PC-9 (cell line): ENCODE measurements around the gene HPD. TPM values are rescaled to one million over a fixed set of nuclear protein-coding genes. Genes with fewer than 3 reads are reported as not detected.

Experiments
- BruUV-seq: library from RNA; stranded (reverse); fragments of 400-500 nt; replicated peaks from 2 replicates; lab custom pipeline; 2021; lab: Mats Ljungman, UMichigan
- CTCF ChIA-PET: fragments of 300-600 bp; sonication (Branson Sonifier 250); formaldehyde crosslinking; loops from one replicate; lab custom pipeline; 2022; ENCODE audit warnings: antibody characterized with exemption; lab: Charles Lee
- POLR2A ChIA-PET: fragments of 300-600 bp; sonication (Branson Sonifier 250); formaldehyde crosslinking; loops from one replicate; lab custom pipeline; 2022; ENCODE audit warnings: antibody characterized with exemption; ENCODE audit not compliant: unreplicated experiment; lab: Charles Lee
- DNase-seq, 2 experiments: peaks; one replicate each; pipeline versions ENCODE4 v3.0.0 to v3.0.0-alpha.2; 2015 to 2022; ENCODE audit warnings: mixed read lengths in 1 of 2
- H2AFZ ChIP-seq: fragments of 200-600 bp; sonication (generic); 2 replicates; pipeline ENCODE4 v1.8.1; 2017; ENCODE audit warnings: antibody characterized with exemption
- H3F3A ChIP-seq: fragments of 200-600 bp; sonication (generic); 2 replicates; pipeline ENCODE4 v1.8.1; 2017; ENCODE audit warnings: antibody characterized with exemption, mild to moderate bottlenecking, low read depth; ENCODE audit not compliant: insufficient read depth
- H3K27ac ChIP-seq: fragments of 200-600 bp; sonication (generic); 2 replicates; pipeline ENCODE4 v1.6.1; 2016; ENCODE audit warnings: mixed run types
- H3K27me3 ChIP-seq: fragments of 200-600 bp; sonication (generic); 2 replicates; pipeline ENCODE4 v1.6.1; 2016; ENCODE audit warnings: low read depth, mixed run types; ENCODE audit not compliant: insufficient read depth
- H3K36me3 ChIP-seq: fragments of 200-600 bp; sonication (generic); 2 replicates; pipeline ENCODE4 v1.6.1; 2016; ENCODE audit warnings: low read depth, mixed run types
- H3K4me1 ChIP-seq: fragments of 200-600 bp; sonication (generic); replicated peaks from 2 replicates; pipeline ENCODE4 v1.6.1; 2016; ENCODE audit warnings: mixed run types; ENCODE audit not compliant: insufficient read depth
- H3K4me2 ChIP-seq: fragments of 200-600 bp; sonication (generic); 2 replicates; pipeline ENCODE4 v1.6.1; 2017; ENCODE audit warnings: mixed run types
- H3K4me3 ChIP-seq: fragments of 200-600 bp; sonication (generic); 2 replicates; pipeline ENCODE4 v1.6.1; 2016; ENCODE audit warnings: mixed run types
- H3K79me2 ChIP-seq: fragments of 200-600 bp; sonication (generic); 2 replicates; pipeline ENCODE4 v1.6.1; 2017; ENCODE audit warnings: low read depth, mixed run types
- H3K9me2 ChIP-seq: fragments of 200-600 bp; sonication (generic); 2 replicates; pipeline ENCODE4 v1.8.1; 2017; ENCODE audit warnings: mild to moderate bottlenecking; ENCODE audit not compliant: insufficient read depth
- H3K9me3 ChIP-seq: fragments of 200-600 bp; sonication (generic); 2 replicates; pipeline ENCODE4 v1.8.1; 2016; ENCODE audit warnings: low read depth; ENCODE audit not compliant: insufficient read depth
- H4K20me1 ChIP-seq: fragments of 200-600 bp; sonication (generic); 2 replicates; pipeline ENCODE4 v1.8.1; 2017; ENCODE audit not compliant: insufficient read depth
- EZH2 ChIP-seq: fragments of 200-600 bp; sonication (generic); IDR thresholded peaks from 2 replicates; pipeline ENCODE4 v1.8.0; 2017; ENCODE audit warnings: antibody characterized with exemption, low read depth
- intact Hi-C: fragments of 100-400 bp; cut with micrococcal nuclease; formaldehyde crosslinking; loops from one replicate; pipeline ENCODE4 v1.10.0; 2022; ENCODE audit not compliant: unreplicated experiment
- total RNA-seq: library from RNA; stranded (reverse); gene quantifications from 2 replicates; pipeline ENCODE4 v1.2.3, GENCODE V29; 2021
- TF ChIP-seq, protein P1 (sequence below): fragments of 200-600 bp; sonication (generic); conservative IDR thresholded peaks from 2 replicates; pipeline ENCODE4 v1.6.1; 2017; ENCODE audit warnings: mixed run types, antibody characterized with exemption, mild to moderate bottlenecking, moderate library complexity

Gene HPD
- total RNA-seq, 1 experiment from 2014 or later: 0.92 TPM

DNA sequence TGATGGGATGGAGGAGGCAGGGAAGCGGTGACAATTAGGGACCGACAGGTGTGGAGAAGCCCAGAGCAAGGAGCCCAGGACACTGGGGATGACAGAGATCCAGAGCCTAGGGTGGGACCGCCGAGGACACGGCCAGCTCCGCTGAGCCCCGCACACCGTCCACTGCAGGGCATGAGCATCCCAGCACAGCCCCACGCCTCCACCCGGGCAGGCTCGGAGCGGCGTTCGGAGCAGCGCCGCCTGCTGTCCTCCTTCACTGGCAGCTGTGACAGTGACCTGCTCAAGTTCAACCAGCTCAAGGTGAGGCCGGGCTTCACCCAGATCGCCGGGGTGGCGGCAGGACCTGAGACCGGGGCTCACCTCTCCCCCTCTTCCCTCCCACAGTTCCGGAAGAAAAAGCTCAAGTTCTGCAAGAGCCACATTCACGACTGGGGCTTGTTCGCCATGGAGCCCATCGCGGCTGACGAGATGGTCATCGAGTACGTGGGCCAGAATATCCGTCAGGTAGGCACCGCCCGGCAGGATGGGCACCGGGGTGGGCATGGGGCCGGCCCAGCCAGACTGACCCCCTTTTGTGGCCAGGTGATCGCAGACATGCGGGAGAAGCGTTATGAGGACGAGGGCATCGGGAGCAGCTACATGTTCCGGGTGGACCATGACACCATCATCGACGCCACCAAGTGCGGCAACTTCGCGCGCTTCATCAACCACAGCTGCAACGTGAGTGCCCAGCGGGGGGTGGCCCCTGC lies 31.1 kb downstream of the HPD start:
- Histone ChIP-seq H2AFZ (no peak overlapping the region), H3F3A (0 out of 2 replicates have a peak, but pooled peaks cover 8% of the 10 kb centered on the region), H3K79me2 (no peaks in the 10 kb centered on the region), H3K4me3 (no peak overlapping the region), H3K9me2 (no peaks in the 10 kb centered on the region), H4K20me1 (no peaks in the 10 kb centered on the region), H3K27me3 (no peaks in the 10 kb centered on the region), H3K4me1 (no peaks in the 10 kb centered on the region), H3K4me2 (no peak overlapping the region), H3K27ac (no peak overlapping the region), H3K9me3 (no peaks in the 10 kb centered on the region), H3K36me3 (no peaks in the 10 kb centered on the region)
- no TSS peak for BruUV-seq
- TF ChIP-seq, protein P1, sequence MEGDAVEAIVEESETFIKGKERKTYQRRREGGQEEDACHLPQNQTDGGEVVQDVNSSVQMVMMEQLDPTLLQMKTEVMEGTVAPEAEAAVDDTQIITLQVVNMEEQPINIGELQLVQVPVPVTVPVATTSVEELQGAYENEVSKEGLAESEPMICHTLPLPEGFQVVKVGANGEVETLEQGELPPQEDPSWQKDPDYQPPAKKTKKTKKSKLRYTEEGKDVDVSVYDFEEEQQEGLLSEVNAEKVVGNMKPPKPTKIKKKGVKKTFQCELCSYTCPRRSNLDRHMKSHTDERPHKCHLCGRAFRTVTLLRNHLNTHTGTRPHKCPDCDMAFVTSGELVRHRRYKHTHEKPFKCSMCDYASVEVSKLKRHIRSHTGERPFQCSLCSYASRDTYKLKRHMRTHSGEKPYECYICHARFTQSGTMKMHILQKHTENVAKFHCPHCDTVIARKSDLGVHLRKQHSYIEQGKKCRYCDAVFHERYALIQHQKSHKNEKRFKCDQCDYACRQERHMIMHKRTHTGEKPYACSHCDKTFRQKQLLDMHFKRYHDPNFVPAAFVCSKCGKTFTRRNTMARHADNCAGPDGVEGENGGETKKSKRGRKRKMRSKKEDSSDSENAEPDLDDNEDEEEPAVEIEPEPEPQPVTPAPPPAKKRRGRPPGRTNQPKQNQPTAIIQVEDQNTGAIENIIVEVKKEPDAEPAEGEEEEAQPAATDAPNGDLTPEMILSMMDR: no peak
- TF ChIP-seq EZH2: no peak
- intact Hi-C loops: no loop called here
- CTCF ChIA-PET: no interaction called here
- POLR2A ChIA-PET: interaction anchor here (0.7 kb wide), 1 partner anchor 21 kb away, joined by 7 read pairs; no protein-coding TSS in a partner anchor
- no peak for DNase-seq

DNA sequence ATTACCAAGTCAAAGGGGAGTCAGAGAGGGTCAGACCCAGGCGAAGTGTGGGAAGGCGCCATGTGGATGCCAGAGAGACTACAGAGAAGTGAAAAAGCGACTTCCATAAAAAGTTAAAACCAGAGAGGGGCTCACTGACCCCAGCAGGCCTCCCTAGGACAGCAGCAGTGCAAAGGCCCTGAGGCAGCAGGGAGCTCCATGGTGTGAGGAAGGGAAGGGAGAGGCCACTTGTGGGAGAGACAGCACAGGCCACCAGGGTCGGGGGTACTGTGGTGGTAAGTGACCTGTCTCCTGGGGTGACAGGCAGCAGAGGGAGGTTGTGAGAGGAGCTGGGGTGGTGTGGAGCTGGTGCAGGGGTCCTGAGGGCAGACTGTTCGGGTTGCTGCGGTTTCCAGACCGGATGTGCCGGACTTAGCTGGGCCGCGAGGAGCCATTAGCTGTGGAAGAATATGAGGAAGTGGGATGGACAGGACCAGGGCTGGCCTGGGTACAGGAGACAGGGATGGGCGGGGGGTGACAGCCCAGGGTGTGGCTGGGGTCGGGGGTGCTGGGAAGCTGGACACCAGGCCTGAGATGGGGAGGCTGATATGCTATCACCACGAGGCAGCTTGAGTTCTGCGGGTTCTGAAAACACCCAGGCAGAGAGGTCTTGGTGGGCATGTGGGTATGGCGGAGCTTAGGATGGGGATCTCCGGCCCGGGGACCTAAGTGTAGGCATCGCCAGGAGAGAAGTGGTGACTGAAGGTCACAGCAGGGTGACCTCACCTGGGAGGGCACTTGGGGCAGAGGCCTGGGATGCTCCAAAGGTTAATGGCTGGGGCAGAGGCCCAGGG lies 32.1 kb downstream of the HPD start:
- ChIA-PET CTCF (interaction anchor here (0.6 kb wide), 1 partner anchor 142 kb away, joined by 5 read pairs; no protein-coding TSS in a partner anchor), POLR2A (interaction anchor here (0.5 kb wide), 1 partner anchor 24 kb away, joined by 3 read pairs; no protein-coding TSS in a partner anchor)
- intact Hi-C loops: no loop called here
- Histone ChIP-seq H3K4me3 (no peak overlapping the region), H3K9me2 (no peaks in the 10 kb centered on the region), H3K36me3 (no peaks in the 10 kb centered on the region), H3K9me3 (no peaks in the 10 kb centered on the region), H3K4me1 (no peaks in the 10 kb centered on the region), H2AFZ (no peak overlapping the region), H3K27me3 (no peaks in the 10 kb centered on the region), H4K20me1 (peaks cover 3% of the 10 kb centered on the region; the same call in 1 of the 2 replicates), H3K27ac (no peak overlapping the region), H3F3A (no peaks in the 10 kb centered on the region), H3K4me2 (no peak overlapping the region), H3K79me2 (no peaks in the 10 kb centered on the region)
- no TSS peak for BruUV-seq
- no peak for DNase-seq
- TF ChIP-seq, protein P1: no peak
- no peak for TF ChIP-seq EZH2

- Histone ChIP-seq H3K4me1 (no peaks in the 10 kb centered on the region), H3K27ac (no peak overlapping the region), H3F3A (no peaks in the 10 kb centered on the region), H3K4me2 (no peak overlapping the region), H3K27me3 (no peaks in the 10 kb centered on the region), H2AFZ (no peak overlapping the region), H3K9me2 (no peaks in the 10 kb centered on the region), H3K4me3 (no peak overlapping the region), H3K79me2 (no peaks in the 10 kb centered on the region), H4K20me1 (peaks cover 3% of the 10 kb centered on the region; the same call in 1 of the 2 replicates), H3K36me3 (peaks cover 2% of the 10 kb centered on the region; the same call in 1 of the 2 replicates), H3K9me3 (no peaks in the 10 kb centered on the region)
- no peak for DNase-seq
- BruUV-seq: no TSS peak
- ChIA-PET CTCF (no interaction called here), POLR2A (no interaction called here)
- intact Hi-C loops: no loop called here
- TF ChIP-seq, protein P1: no peak
- no peak for TF ChIP-seq EZH2
Observed at GRCh38 chr12:121825041-121825523, 33.6 kb downstream of the HPD start.
